ENCODE results near the gene CCDC88C. TPM values are rescaled to one million over a fixed set of nuclear protein-coding genes. Genes with fewer than 3 reads are reported as not detected.
"Not testable (repeated sequence)": the region's sequence is repeated elsewhere in the genome, so short reads cannot be mapped to it uniquely, and the experiment has no call there.

Gene CCDC88C
- total RNA-seq, 2 donors from 2014 or later: 333 to 339 TPM

DNA sequence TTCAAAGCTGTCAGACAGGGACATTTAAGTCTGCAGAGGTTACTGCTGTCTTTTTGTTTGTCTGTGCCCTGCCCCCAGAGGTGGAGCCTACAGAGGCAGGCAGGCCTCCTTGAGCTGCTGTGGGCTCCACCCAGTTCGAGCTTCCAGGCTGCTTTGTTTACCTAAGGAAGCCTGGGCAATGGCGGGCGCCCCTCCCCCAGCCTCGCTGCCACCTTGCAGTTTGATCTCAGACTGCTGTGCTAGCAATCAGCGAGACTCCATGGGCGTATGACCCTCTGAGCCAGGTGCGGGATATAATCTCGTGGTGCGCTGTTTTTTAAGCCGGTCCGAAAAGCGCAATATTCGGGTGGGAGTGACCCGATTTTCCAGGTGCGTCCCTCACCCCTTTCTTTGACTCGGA is 18.6 kb upstream of the CCDC88C start:
- H3K27ac Mint-ChIP-seq; H3K4me3 Mint-ChIP-seq; ATAC-seq; H3K36me3 Mint-ChIP-seq (ENCODE audit: low read depth); H3K9me3 ChIP-seq (ENCODE audit: control insufficient read depth, low read length, poor library complexity, severe bottlenecking); DNase-seq; H3K4me1 Mint-ChIP-seq; H3K27me3 Mint-ChIP-seq: not testable (repeated sequence)

DNA sequence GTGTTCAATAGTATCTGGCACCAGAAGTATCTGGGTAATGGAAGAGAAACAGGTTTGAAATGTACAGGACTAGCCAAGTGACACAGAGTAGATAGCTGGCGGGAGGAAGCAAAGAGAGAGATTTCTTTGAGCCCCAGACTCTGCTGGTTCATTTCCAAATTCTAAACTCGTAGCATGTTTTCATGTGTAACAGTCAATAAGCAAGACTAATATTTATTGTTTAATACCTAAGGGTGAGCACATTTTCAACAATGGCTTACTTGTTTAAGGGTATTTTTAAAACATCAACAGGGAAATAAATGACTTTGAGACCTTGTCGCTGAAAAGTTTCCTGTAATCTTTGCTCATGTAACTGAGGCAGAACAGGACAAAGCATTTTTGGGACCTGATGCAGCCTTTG is 11.8 kb upstream of the CCDC88C start:
- Mint-ChIP-seq H3K4me3 (no peak overlapping the region), H3K4me1 (peaks cover 19% of the 10 kb centered on the region), H3K27me3 (no peaks in the 10 kb centered on the region), H3K27ac (no peak overlapping the region), H3K36me3 (ENCODE audit: low read depth) (no peaks in the 10 kb centered on the region)
- no peak for DNase-seq
- H3K9me3 ChIP-seq (ENCODE audit: control insufficient read depth, low read length, poor library complexity, severe bottlenecking): no peaks in the 10 kb centered on the region
- ATAC-seq: no peak

DNA sequence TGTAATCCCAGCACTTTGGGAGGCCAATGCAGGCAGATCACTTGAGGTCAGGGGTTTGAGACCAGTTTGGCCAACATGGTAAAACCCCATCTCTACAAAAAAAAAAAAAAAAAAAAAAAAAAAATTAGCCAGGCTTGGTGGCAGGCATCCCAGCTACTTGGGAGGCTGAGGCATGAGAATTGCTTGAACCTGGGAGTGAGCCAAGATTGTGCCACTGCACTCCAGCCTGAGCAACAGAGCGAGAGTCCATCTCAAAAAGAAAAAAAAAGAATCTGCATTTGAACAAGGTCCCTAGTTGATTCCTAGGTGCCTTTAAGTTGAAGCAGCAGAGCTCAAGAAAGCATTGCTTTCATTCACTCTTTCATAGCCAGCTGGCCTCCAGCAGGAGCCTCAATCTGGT is 11.3 kb upstream of the CCDC88C start:
- not testable (repeated sequence) for ATAC-seq; H3K27me3 Mint-ChIP-seq; H3K4me3 Mint-ChIP-seq; DNase-seq; H3K27ac Mint-ChIP-seq; H3K9me3 ChIP-seq (ENCODE audit: control insufficient read depth, low read length, poor library complexity, severe bottlenecking); H3K36me3 Mint-ChIP-seq (ENCODE audit: low read depth)
- H3K4me1 Mint-ChIP-seq: peaks cover 19% of the 10 kb centered on the region

DNA sequence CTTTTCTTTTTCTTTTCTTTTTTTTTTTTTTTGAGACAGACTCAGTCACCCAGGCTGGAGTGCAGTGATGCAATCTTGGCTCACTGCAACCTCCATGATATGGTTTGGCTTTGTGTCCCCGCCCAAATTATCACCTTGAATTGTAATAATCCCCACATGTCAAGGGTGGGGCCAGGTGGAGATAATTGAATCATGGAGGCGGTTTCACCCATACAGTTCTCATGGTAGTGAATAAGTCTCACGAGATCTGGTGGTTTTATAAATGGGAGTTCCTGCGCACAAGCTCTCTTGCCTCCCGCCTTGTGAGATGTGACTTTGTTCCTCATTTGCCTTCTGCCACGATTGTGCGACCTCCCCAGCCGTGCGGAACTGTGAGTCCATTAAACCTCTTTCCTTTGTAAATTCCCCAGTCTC is 7.9 kb upstream of the CCDC88C start:
- not testable (repeated sequence) for ATAC-seq; H3K4me3 Mint-ChIP-seq; DNase-seq; H3K27me3 Mint-ChIP-seq; H3K27ac Mint-ChIP-seq; H3K36me3 Mint-ChIP-seq (ENCODE audit: low read depth); H3K9me3 ChIP-seq (ENCODE audit: control insufficient read depth, low read length, poor library complexity, severe bottlenecking)
- H3K4me1 Mint-ChIP-seq: peaks cover 21% of the 10 kb centered on the region

DNA sequence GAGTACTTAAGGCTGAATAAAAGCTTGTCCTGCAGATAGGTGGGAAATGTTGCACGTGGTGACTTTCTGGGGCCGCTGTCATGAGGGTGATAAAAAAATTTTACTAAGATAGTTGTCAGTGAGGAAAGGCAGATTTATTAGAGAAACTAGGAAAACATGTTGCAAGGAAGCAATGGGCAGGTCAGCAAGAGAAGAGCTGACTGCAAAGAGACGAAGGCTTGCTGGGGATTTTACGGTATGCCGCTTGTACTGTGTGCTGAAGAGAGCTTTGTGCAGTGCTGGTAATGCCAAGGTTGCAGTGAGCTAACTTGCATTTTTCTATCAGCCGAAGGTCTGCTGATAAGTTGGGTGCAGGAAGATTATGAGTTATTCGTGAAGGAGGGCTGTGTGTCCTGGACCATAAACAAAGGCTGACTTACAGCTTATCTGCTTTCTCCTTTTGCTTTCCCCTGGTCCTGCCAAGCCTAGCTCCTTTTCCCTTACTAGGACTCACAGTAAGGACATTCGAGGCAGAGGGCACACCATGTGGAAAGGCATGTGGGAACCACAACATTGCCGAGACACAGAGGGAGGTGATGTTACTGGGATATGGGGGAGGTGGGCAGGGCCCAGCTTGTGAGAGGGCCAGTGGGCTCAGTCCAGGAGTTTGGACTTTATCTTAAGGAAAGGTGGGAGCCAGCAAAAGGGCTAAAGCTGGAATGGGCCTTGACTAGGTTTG is 7.4 kb upstream of the CCDC88C start:
- no peaks in the 10 kb centered on the region for H3K9me3 ChIP-seq (ENCODE audit: control insufficient read depth, low read length, poor library complexity, severe bottlenecking)
- Mint-ChIP-seq H3K36me3 (ENCODE audit: low read depth) (no peaks in the 10 kb centered on the region), H3K27ac (peak overlapping the region; percentile 59), H3K4me3 (no peak overlapping the region), H3K27me3 (no peaks in the 10 kb centered on the region), H3K4me1 (peaks cover 21% of the 10 kb centered on the region)
- no peak for DNase-seq
- no peak for ATAC-seq

DNA sequence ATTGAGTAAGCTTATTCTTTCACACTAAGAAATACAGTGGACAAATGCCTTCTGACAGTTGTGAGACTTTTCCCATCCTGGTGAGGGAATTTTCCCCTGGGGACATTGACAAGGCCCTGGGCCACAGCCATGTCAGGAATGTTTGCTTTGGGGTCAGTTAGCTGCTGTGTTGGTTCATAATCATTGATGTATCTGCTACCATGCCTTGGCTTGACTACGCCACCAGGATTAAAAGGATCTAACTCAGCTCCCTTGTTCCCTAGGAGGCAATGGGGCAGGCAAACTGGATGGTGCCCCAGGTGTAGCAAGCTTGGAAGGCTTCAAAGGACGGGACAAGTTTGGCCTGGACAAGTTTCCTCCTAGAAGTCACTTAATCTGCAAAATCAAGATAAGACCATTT is 3.1 kb upstream of the CCDC88C start:
- Mint-ChIP-seq H3K4me1 (peaks cover 24% of the 10 kb centered on the region), H3K27ac (no peak overlapping the region)
- ATAC-seq: no peak

DNA sequence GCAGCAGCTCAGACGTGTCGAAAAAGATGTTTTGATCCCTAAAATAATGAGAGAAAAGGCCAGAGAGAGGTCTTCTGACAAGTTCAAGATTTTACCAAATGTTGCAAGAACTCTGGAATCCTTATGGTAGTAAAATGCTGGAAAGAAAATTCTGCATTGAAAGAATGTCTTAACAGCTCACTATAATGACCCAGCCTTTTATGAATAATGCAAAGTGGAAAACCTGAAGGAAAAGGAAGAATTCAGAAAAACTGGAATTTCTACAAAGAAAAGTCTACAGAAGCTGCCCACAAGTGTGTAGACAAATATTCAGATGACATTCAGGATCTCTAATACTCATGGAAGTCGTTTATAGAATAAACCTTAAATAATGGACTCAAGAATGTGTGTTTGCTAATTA is 1.8 kb upstream of the CCDC88C start:
- no peaks in the 10 kb centered on the region for H3K9me3 ChIP-seq (ENCODE audit: control insufficient read depth, low read length, poor library complexity, severe bottlenecking)
- Mint-ChIP-seq H3K4me1 (peaks cover 22% of the 10 kb centered on the region), H3K27ac (peak overlapping the region; percentile 96), H3K27me3 (no peaks in the 10 kb centered on the region), H3K4me3 (peak overlapping the region; percentile 90), H3K36me3 (ENCODE audit: low read depth) (peaks cover 6% of the 10 kb centered on the region)
- no peak for DNase-seq
- ATAC-seq: no peak

More for the DNA sequence above, 3.1 kb upstream of the CCDC88C start:
- no peaks in the 10 kb centered on the region for H3K27me3 Mint-ChIP-seq
- peaks cover 4% of the 10 kb centered on the region for H3K36me3 Mint-ChIP-seq (ENCODE audit: low read depth)
- DNase-seq: no peak
- H3K4me3 Mint-ChIP-seq: no peak overlapping the region
- no peaks in the 10 kb centered on the region for H3K9me3 ChIP-seq (ENCODE audit: control insufficient read depth, low read length, poor library complexity, severe bottlenecking)

DNA sequence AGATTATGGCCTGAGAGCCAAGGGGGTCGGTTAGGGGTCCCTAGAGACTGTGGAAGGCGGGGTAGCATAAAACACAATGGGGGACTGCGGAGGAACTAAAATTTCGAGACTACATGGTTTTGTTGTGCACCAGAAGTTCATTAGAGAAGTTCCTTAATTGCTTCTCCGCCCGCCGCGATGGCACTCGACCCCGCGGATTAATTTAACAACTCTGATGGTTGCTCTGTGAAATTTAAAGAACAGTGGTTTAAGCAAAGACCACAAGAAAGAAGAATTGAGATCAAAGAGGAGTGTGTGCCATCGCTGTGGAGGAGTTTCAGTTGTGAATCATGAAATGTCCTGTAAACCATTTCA is 1.4 kb upstream of the CCDC88C start:
- H3K4me3 Mint-ChIP-seq: peak overlapping the region; percentile 90
- ATAC-seq (peak; percentile 31), DNase-seq (peak in 1 of 3 donors; percentile 41)
- peaks cover 25% of the 10 kb centered on the region for H3K4me1 Mint-ChIP-seq
- H3K9me3 ChIP-seq (ENCODE audit: control insufficient read depth, low read length, poor library complexity, severe bottlenecking): no peaks in the 10 kb centered on the region
- H3K27ac Mint-ChIP-seq: peak overlapping the region; percentile 96
- peaks cover 7% of the 10 kb centered on the region for H3K36me3 Mint-ChIP-seq (ENCODE audit: low read depth)
- H3K27me3 Mint-ChIP-seq: no peaks in the 10 kb centered on the region

DNA sequence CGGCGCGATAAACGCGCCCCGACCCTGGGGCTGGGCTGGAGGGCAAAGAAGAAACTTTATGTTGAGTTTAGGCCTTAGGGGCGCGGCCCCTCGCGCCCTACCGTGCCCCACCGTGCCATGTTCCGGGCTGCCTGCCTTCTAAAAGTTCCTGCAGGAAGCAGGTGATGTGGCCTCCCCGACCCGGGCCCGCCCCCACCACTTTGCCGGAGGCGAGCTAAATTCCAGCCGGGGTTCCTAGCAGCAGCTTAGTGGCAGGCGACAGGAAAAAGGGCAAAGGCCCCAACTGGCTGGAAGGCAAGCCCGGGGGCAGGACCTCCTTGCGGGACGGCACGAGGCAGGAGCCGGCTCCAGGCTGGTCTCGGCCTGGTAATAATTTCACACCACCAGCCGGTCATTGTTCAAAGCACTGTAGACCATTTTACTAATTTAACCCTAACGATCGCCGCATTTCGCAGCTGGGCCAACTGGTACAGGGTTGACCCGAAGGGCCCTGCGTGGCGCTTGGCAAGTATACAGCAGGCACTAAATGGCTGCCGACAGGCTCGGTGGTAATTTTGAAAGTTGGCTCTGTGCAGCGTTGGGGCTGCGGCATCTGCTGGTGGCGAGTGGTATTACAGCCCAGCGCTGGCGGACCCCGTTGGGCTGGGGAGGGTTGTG is 895 bp upstream of the CCDC88C start:
- DNase-seq: peak; percentile 70 to 86 (median 75)
- Mint-ChIP-seq H3K27me3 (no peaks in the 10 kb centered on the region), H3K36me3 (ENCODE audit: low read depth) (peaks cover 9% of the 10 kb centered on the region), H3K27ac (peak overlapping the region; percentile 96), H3K4me3 (peak overlapping the region; percentile 90), H3K4me1 (peaks cover 30% of the 10 kb centered on the region)
- peak; percentile 42 for ATAC-seq
- no peaks in the 10 kb centered on the region for H3K9me3 ChIP-seq (ENCODE audit: control insufficient read depth, low read length, poor library complexity, severe bottlenecking)

DNA sequence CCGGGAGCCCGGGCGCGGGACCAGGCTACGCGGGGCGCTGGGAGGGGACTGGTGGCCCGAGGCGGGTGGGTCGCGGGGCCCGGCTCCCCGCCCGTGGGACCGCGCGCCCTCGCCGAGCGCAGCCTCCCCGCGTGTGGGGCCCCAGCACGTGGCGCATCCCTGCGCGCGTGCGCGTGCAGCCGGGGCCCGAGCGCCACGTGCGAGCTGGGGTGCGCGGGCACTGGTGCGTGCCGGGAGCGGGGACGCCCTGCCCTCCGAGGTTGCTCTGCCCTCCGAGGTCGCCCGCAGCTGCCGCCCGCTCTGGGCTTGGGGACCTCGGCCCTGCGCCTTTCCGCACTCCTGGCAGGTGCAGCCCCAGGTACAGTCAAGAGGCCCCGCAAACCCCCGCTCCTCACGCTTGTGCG is 365 bp upstream of the CCDC88C start:
- H3K9me3 ChIP-seq (ENCODE audit: control insufficient read depth, low read length, poor library complexity, severe bottlenecking): no peaks in the 10 kb centered on the region
- peak overlapping the region; percentile 90 for H3K4me3 Mint-ChIP-seq
- peaks cover 35% of the 10 kb centered on the region for H3K4me1 Mint-ChIP-seq
- H3K27ac Mint-ChIP-seq: peak overlapping the region; percentile 96
- H3K27me3 Mint-ChIP-seq: no peaks in the 10 kb centered on the region
- peaks cover 9% of the 10 kb centered on the region for H3K36me3 Mint-ChIP-seq (ENCODE audit: low read depth)
- DNase-seq (peak; percentile 62 to 69 (median 67)), ATAC-seq (peak; percentile 51)

DNA sequence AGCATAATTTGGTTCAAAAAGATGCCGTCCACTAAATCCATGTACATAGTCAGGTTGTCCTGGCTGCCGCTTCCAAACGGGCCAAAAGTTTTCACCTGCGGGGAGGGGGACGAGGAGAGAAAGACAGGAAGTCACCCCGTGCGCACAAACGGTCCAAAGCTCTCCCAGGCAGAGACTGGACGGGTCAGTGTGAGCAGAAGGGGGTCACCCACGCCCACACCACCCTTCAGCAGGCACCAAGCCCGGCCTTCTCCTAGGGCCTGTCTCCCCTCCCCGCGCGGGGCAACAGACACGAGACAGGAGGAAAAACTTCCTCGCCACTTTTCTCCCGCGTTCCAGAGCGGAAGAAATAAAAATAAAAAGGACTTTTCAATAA is 888 bp downstream of the CCDC88C start:
- peaks cover 9% of the 10 kb centered on the region for H3K36me3 Mint-ChIP-seq (ENCODE audit: low read depth)
- peaks cover 40% of the 10 kb centered on the region for H3K4me1 Mint-ChIP-seq
- ATAC-seq: no peak
- H3K9me3 ChIP-seq (ENCODE audit: control insufficient read depth, low read length, poor library complexity, severe bottlenecking): no peaks in the 10 kb centered on the region
- no peaks in the 10 kb centered on the region for H3K27me3 Mint-ChIP-seq
- H3K27ac Mint-ChIP-seq: peak overlapping the region; percentile 99
- H3K4me3 Mint-ChIP-seq: peak overlapping the region; percentile 98
- DNase-seq: no peak

DNA sequence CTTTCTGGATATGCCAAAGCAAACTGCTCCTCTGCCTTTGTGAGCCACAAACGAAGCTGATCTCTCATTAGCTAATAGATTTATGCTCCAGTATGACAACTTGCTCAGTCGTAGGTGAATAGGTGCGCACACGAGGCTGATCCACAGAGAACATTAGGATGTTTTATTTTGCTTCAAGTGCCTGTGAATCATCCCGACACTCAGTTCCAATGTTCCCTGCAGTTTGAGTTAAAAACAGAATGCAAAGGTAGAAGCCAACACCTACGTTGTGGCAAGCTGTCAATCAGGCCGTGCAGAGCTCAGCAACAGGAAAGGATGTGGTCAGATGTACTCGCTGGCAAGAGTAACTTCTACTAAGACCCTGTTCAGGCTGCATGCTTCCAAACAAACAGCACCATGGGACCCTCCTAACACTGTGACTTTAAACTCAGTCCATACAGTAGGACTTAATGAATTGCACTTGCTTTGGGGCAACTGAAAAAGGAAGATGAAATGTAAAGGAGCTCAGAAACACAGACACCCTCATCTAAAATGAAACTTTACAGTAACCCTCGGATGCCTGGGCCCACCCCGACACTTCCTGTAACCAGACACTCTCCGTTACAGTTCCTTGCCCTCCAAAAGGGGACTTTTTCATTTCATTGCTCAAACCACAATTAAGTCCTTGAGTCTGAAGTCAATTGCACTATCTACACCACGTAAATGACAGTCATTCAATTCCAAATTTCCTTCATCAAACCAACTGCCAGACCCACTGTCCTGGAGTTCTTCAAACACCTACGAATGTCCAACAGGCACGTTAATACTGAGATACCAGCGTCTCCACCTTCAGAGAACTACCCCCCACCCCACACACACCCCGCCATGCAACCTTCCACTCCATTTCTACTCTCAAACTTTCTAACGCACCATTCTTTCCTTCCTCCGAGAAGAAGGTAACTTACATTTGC is 1.6 kb downstream of the CCDC88C start:
- Mint-ChIP-seq H3K4me3 (peak overlapping the region; percentile 98), H3K27ac (peak overlapping the region; percentile 99), H3K36me3 (ENCODE audit: low read depth) (peaks cover 12% of the 10 kb centered on the region), H3K27me3 (no peaks in the 10 kb centered on the region), H3K4me1 (peaks cover 44% of the 10 kb centered on the region)
- H3K9me3 ChIP-seq (ENCODE audit: control insufficient read depth, low read length, poor library complexity, severe bottlenecking): no peaks in the 10 kb centered on the region
- DNase-seq (peak; percentile 36 to 60 (median 37)), ATAC-seq (peak; percentile 63)

DNA sequence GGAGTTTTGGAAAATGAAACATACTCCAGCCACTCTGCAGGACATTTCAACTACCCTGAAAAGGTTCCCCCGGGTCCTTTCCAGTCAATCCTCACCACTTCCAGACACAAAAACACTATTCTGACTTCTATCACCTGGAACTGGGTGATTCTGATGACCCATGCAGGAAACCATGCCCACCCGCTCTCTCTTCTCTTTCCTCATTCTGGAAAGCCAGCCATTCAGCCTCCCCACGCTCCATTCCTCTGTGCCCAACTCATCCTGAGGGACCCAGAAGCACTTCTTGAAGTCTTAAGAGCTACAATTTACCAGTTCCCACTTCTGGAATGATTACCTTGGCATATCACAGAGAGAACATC is 3.2 kb downstream of the CCDC88C start:
- no peaks in the 10 kb centered on the region for H3K9me3 ChIP-seq (ENCODE audit: control insufficient read depth, low read length, poor library complexity, severe bottlenecking)
- DNase-seq (no peak), ATAC-seq (no peak)
- Mint-ChIP-seq H3K4me1 (peaks cover 57% of the 10 kb centered on the region), H3K27me3 (no peaks in the 10 kb centered on the region), H3K27ac (peak overlapping the region; percentile 99), H3K4me3 (peak overlapping the region; percentile 98), H3K36me3 (ENCODE audit: low read depth) (peaks cover 13% of the 10 kb centered on the region)

All from T-helper 17 cell (primary cell).